OCI-LY7 (cell line): Measurements from ENCODE around the gene CACNA2D4. TPM values are rescaled to one million over a fixed set of nuclear protein-coding genes. Genes with fewer than 3 reads are reported as not detected.

Experiments used
- BruUV-seq: library from RNA; stranded (reverse); fragments of 400-500 nt; replicated peaks from 2 replicates; lab custom pipeline; 2021; lab: Mats Ljungman, UMichigan
- CTCF ChIA-PET: fragments of 300-600 bp; sonication (Branson Sonifier 250); formaldehyde crosslinking; loops from one replicate; lab custom pipeline; 2022; ENCODE audit warnings: antibody characterized with exemption; ENCODE audit not compliant: unreplicated experiment; lab: Charles Lee
- POLR2A ChIA-PET: fragments of 300-600 bp; sonication (Branson Sonifier 250); formaldehyde crosslinking; loops from one replicate; lab custom pipeline; 2022; ENCODE audit warnings: antibody characterized with exemption; lab: Charles Lee
- DNase-seq: peaks from one replicate; pipeline ENCODE4 v3.0.0-alpha.2; 2015; ENCODE audit warnings: low spot score
- H2AFZ ChIP-seq: fragments of 200-600 bp; sonication (generic), shearing (Covaris generic); 2 replicates; pipeline ENCODE4 v1.6.1; 2014; ENCODE audit warnings: mild to moderate bottlenecking, antibody characterized with exemption, low read length, moderate library complexity
- H3K27ac ChIP-seq: fragments of 200-600 bp; sonication (generic); 2 replicates; pipeline ENCODE4 v1.5.1; 2014; ENCODE audit warnings: mixed run types, low read depth, mild to moderate bottlenecking, moderate library complexity, low read length, inconsistent platforms; ENCODE audit not compliant: poor library complexity, severe bottlenecking
- H3K36me3 ChIP-seq: fragments of 200-600 bp; sonication (generic); 2 replicates; pipeline ENCODE4 v1.6.1; 2014; ENCODE audit warnings: mild to moderate bottlenecking, antibody characterized with exemption, low read length, moderate library complexity, mixed read lengths; ENCODE audit not compliant: insufficient read depth
- H3K4me1 ChIP-seq: fragments of 200-600 bp; sonication (generic); 2 replicates; pipeline ENCODE4 v1.5.1; 2014; ENCODE audit warnings: mild to moderate bottlenecking, low read length; ENCODE audit not compliant: insufficient read depth, poor library complexity, severe bottlenecking
- H3K4me2 ChIP-seq: fragments of 200-600 bp; sonication (generic); 2 replicates; pipeline ENCODE4 v1.6.1; 2014; ENCODE audit warnings: mild to moderate bottlenecking, low read length
- H3K4me3 ChIP-seq: fragments of 200-600 bp; sonication (generic); 2 replicates; pipeline ENCODE4 v1.5.1; 2014; ENCODE audit warnings: mild to moderate bottlenecking, low read depth, low read length; ENCODE audit not compliant: poor library complexity, severe bottlenecking
- H3K79me2 ChIP-seq: fragments of 200-600 bp; sonication (generic); 2 replicates; pipeline ENCODE4 v1.6.1; 2016; ENCODE audit warnings: low read depth, mild to moderate bottlenecking, low read length, moderate library complexity, mixed read lengths; ENCODE audit not compliant: insufficient read depth
- H3K9me2 ChIP-seq: fragments of 200-600 bp; sonication (generic); 2 replicates; pipeline ENCODE4 v1.6.1; 2016; ENCODE audit warnings: mild to moderate bottlenecking, low read length, mixed read lengths; ENCODE audit not compliant: insufficient read depth
- H3K9me3 ChIP-seq: fragments of 200-600 bp; sonication (generic); 2 replicates; pipeline ENCODE4 v1.6.1; 2014; ENCODE audit warnings: mild to moderate bottlenecking, mixed run types, low read length, mixed read lengths
- H4K20me1 ChIP-seq: fragments of 200-600 bp; sonication (generic); 2 replicates; pipeline ENCODE4 v1.6.1; 2014; ENCODE audit warnings: mild to moderate bottlenecking, antibody characterized with exemption, low read length, moderate library complexity, mixed read lengths; ENCODE audit not compliant: insufficient read depth
- CTCF ChIP-seq: fragments of 200-600 bp; sonication (generic); conservative IDR thresholded peaks from 2 replicates; pipeline ENCODE4 v1.5.1; 2014; ENCODE audit warnings: mild to moderate bottlenecking, antibody characterized with exemption, low read length, moderate library complexity, mixed read lengths
- EZH2phosphoT487 ChIP-seq: fragments of 200-600 bp; sonication (generic); IDR thresholded peaks from 2 replicates; pipeline ENCODE4 v1.6.1; 2018; ENCODE audit warnings: low read depth, borderline replicate concordance, mild to moderate bottlenecking, mixed run types, antibody characterized with exemption, low read length, moderate library complexity, mixed read lengths
- intact Hi-C: fragments of 100-400 bp; cut with micrococcal nuclease; formaldehyde crosslinking; loops from one replicate; pipeline ENCODE4 v1.10.0; 2022; ENCODE audit not compliant: unreplicated experiment
- total RNA-seq, 2 experiments: library from RNA; depleted of rRNA in 1 of 2; stranded (reverse); fragments of >200 nt in 1 of 2; shearing (Covaris generic) in 1 of 2; gene quantifications; 2 replicates each; pipeline ENCODE4 v1.2.3, GENCODE V29; 2014 to 2022

CACNA2D4 gene
- total RNA-seq, 2 experiments from 2014 or later = 0.13 TPM; not detected in 1

DNA sequence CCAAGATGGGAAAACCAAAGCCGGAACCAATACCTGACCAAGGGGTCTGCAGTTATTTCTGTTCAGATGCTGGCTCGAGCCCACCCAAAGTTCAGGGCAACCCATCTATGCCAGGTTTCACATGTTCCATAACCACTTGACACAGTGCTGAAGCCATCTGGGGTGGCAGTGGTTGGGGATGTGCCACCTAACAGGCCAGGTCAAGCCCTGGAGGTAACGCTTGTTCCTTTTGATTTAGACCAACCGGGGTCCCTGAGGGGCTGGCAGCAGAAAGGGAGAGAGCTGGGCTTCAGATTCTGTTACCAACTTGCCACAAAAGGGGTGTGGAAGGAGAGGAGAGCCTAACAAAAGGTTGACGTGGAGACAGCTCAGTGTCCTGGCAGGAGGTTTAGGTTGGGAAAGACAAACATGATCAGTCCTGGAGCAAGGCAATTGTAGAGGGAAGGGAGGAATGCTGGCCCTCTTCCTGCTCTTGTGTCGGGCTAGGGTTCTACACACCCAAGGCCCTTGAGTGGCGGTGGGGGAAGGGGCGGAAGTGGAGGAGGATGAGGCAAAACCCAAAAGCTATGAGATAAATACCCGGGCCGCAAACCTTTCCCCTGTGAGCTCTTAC lies 31.9 kb downstream of the CACNA2D4 start:
- H3K4me3 ChIP-seq = no peak overlapping the region
- no peaks in the 10 kb centered on the region for H3K36me3 ChIP-seq
- no peak overlapping the region for H2AFZ ChIP-seq
- H3K4me2 ChIP-seq = no peak overlapping the region
- DNase-seq = no peak
- no peaks in the 10 kb centered on the region for H3K79me2 ChIP-seq
- no peak for TF ChIP-seq CTCF
- no peak for TF ChIP-seq EZH2phosphoT487
- no peaks in the 10 kb centered on the region for H4K20me1 ChIP-seq
- H3K9me3 ChIP-seq = no peaks in the 10 kb centered on the region
- BruUV-seq = no TSS peak
- CTCF ChIA-PET = no interaction called here
- H3K9me2 ChIP-seq = no peaks in the 10 kb centered on the region
- intact Hi-C loops = no loop called here
- POLR2A ChIA-PET = interaction anchor here (0.6 to 0.8 kb wide), 2 partner anchors 12 to 21 kb away, joined by 3 read pairs; no protein-coding TSS in a partner anchor
- no peaks in the 10 kb centered on the region for H3K4me1 ChIP-seq
- no peak overlapping the region for H3K27ac ChIP-seq

GRCh38 chr12:1885599-1886245 lies 32.7 kb downstream of the CACNA2D4 start:
- Histone ChIP-seq H3K4me3 (no peak overlapping the region), H3K9me3 (no peaks in the 10 kb centered on the region), H3K36me3 (no peaks in the 10 kb centered on the region), H3K4me2 (no peak overlapping the region), H3K4me1 (no peaks in the 10 kb centered on the region), H4K20me1 (no peaks in the 10 kb centered on the region), H2AFZ (no peak overlapping the region), H3K27ac (no peak overlapping the region), H3K79me2 (no peaks in the 10 kb centered on the region), H3K9me2 (no peaks in the 10 kb centered on the region)
- BruUV-seq = no TSS peak
- TF ChIP-seq CTCF (no peak), EZH2phosphoT487 (no peak)
- POLR2A ChIA-PET = interaction anchor here (1.0 kb wide), 1 partner anchor 10 kb away, joined by 3 read pairs; no protein-coding TSS in a partner anchor
- CTCF ChIA-PET = no interaction called here
- no peak for DNase-seq
- intact Hi-C loops = no loop called here
